Skeletal muscle tissue (tissue), 4 donors: ENCODE measurements around the gene TOB1. TPM values are rescaled to one million over a fixed set of nuclear protein-coding genes. Genes with fewer than 3 reads are reported as not detected.
A peak's percentile ranks its signal among the peaks of the same experiment; 100 is the strongest.

ENCODE experiments used
- H3K27ac ChIP-seq: one replicate; pipeline ENCODE4 v1.7.0; 2013; ENCODE audit warnings: mild to moderate bottlenecking, low read depth, low read length, inconsistent platforms
- H3K27me3 ChIP-seq, 3 donors: one replicate each; pipeline ENCODE4 v1.7.0; 2013; ENCODE audit warnings: low read length in 3 of 3; ENCODE audit not compliant: control insufficient read depth in 3 of 3, insufficient read depth in 3 of 3
- H3K36me3 ChIP-seq, 3 donors: one replicate each; pipeline ENCODE4 v1.7.0; 2013; ENCODE audit warnings: low read length in 3 of 3; ENCODE audit not compliant: control insufficient read depth in 3 of 3, insufficient read depth in 3 of 3
- H3K4me1 ChIP-seq, 3 donors: one replicate each; pipeline ENCODE4 v1.7.0; 2013; ENCODE audit warnings: low read length in 3 of 3, mild to moderate bottlenecking in 3 of 3; ENCODE audit not compliant: control insufficient read depth in 3 of 3, insufficient read depth in 3 of 3
- H3K4me3 ChIP-seq, 3 donors: one replicate each; pipeline ENCODE4 v1.7.0; 2013; ENCODE audit warnings: low read length in 3 of 3
- H3K9ac ChIP-seq, 3 donors: one replicate each; pipeline ENCODE4 v1.7.0; 2013; ENCODE audit warnings: low read length in 3 of 3, mild to moderate bottlenecking in 3 of 3, moderate library complexity in 2 of 3, low read depth in 1 of 3
- H3K9me3 ChIP-seq, 3 donors: one replicate each; pipeline ENCODE4 v1.7.0; 2013; ENCODE audit warnings: low read length in 3 of 3; ENCODE audit not compliant: control insufficient read depth in 3 of 3
- total RNA-seq: library from RNA; depleted of rRNA; stranded (reverse); fragments of >200 nt; gene quantifications from one replicate; pipeline ENCODE4 v1.2.3, GENCODE V29; 2014
- donor health status: Osteomylitis.

The TOB1 gene, protein sequence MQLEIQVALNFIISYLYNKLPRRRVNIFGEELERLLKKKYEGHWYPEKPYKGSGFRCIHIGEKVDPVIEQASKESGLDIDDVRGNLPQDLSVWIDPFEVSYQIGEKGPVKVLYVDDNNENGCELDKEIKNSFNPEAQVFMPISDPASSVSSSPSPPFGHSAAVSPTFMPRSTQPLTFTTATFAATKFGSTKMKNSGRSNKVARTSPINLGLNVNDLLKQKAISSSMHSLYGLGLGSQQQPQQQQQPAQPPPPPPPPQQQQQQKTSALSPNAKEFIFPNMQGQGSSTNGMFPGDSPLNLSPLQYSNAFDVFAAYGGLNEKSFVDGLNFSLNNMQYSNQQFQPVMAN
- total RNA-seq = 27.1 TPM

DNA sequence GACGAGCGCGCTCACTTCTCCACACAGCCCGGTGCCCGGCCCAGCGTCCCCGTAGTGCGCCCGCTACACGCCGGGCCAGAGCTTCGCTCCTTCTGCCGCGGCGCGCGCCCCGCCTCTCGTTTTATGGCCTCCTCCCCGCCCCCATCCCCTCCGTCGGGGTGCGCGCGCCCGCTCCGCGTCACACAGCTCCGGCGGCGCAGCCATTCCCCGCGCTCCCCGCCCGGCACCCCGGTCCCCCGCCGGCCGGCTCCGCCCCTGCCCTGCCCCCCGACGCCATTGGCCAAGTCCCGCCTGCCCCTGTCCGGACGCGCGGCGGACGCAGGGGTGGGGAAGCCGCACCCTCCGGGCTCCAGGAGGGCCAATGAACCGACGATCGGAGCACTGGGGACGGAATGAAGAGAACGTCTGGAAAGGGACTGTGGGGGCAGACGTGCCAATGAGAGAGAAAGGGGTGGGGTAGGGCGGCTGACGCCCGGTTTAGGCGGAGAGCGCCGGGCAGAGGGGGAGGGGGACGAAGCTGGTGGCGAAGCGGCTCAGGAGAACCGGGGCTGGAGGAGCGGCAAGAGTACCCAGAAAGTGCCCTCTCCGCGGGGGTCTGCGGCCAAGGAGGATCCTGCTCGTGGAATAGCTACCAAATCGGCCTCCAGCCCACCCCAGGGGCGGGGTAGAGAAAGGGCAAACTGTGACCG, at the start of gene TOB1:
Gene TOB1, minus strand, starts transcription at position 94 of the 689 bp plus-strand sequence. CDS start 2,337 bp downstream, outside the sequence.
- Histone ChIP-seq H3K9me3 (no peaks in the 10 kb centered on the region), H3K27me3 (no peaks in the 10 kb centered on the region), H3K36me3 (peaks cover 14 to 17% (median 15%) of the 10 kb centered on the region in 3 donors), H3K9ac (peak within 1 kb of the TSS; percentile 98 to 100 (median 100)), H3K4me3 (peak within 1 kb of the TSS; percentile 88 to 98 (median 96)), H3K27ac (peak within 1 kb of the TSS; percentile 100), H3K4me1 (peaks cover 9 to 15% (median 14%) of the 10 kb centered on the region in 3 donors)

DNA sequence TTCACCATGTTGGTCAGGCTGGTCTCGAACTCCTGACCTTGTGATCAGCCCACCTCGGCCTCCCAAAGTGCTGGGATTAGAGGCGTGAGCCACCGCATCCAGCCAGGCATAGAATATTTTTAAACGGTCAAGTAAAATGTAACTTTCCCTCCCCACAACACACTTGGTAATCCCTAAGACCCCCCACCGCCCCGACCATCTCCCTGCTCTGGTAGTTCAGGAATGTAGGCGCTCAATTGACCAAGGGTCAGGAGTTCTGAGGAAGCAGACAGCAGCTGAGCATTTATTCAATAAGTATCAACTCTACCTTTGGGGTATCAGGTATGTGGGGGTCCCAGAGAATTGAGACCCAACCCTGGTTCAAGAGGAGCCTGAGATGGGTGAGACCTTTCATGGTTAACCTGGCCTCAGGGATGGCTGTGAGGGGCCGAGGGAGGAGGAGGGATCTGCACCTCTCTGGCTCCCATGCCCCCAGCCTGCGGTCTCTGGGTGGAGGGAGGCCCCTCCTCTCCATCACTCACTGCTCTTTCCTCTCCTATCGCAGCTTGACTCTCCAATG, 48.4 kb upstream of the TOB1 start:
- no peak overlapping the region for H3K27ac ChIP-seq
- no peaks in the 10 kb centered on the region for H3K36me3 ChIP-seq
- no peaks in the 10 kb centered on the region for H3K9me3 ChIP-seq
- H3K9ac ChIP-seq = no peak overlapping the region
- no peak overlapping the region for H3K4me3 ChIP-seq
- no peaks in the 10 kb centered on the region for H3K27me3 ChIP-seq
- H3K4me1 ChIP-seq = peaks cover 12 to 38% (median 27%) of the 10 kb centered on the region in 3 donors

GRCh38 chr17:50913120-50913519, 47.0 kb upstream of the TOB1 start:
- no peak overlapping the region for H3K4me3 ChIP-seq
- H3K36me3 ChIP-seq = no peaks in the 10 kb centered on the region
- H3K27ac ChIP-seq = no peak overlapping the region
- H3K9ac ChIP-seq = no peak overlapping the region
- H3K27me3 ChIP-seq = no peaks in the 10 kb centered on the region
- H3K4me1 ChIP-seq = peaks cover 9 to 37% (median 30%) of the 10 kb centered on the region in 3 donors
- no peaks in the 10 kb centered on the region for H3K9me3 ChIP-seq

GRCh38 chr17:50911890-50912289, 45.7 kb upstream of the TOB1 start:
- Histone ChIP-seq H3K4me1 (peaks cover 5 to 27% (median 26%) of the 10 kb centered on the region in 3 donors), H3K9ac (peak overlapping the region in 1 of 3 donors; percentile 33), H3K36me3 (no peaks in the 10 kb centered on the region), H3K27me3 (no peaks in the 10 kb centered on the region), H3K9me3 (no peaks in the 10 kb centered on the region), H3K4me3 (no peak overlapping the region), H3K27ac (no peak overlapping the region)

- H3K27ac ChIP-seq = no peak overlapping the region
- no peaks in the 10 kb centered on the region for H3K36me3 ChIP-seq
- H3K27me3 ChIP-seq = no peaks in the 10 kb centered on the region
- no peak overlapping the region for H3K9ac ChIP-seq
- no peak overlapping the region for H3K4me3 ChIP-seq
- H3K9me3 ChIP-seq = no peaks in the 10 kb centered on the region
- peaks cover 5 to 26% (median 24%) of the 10 kb centered on the region in 3 donors for H3K4me1 ChIP-seq
Observed at GRCh38 chr17:50911450-50911849, 45.3 kb upstream of the TOB1 start.

- Histone ChIP-seq H3K27ac (peak overlapping the region; percentile 71), H3K9ac (peak overlapping the region; percentile 12 to 81 (median 51)), H3K27me3 (no peaks in the 10 kb centered on the region), H3K4me1 (peaks cover 14 to 36% (median 33%) of the 10 kb centered on the region in 3 donors), H3K4me3 (peak overlapping the region in 1 of 3 donors; percentile 35), H3K36me3 (no peaks in the 10 kb centered on the region), H3K9me3 (no peaks in the 10 kb centered on the region)
Observed at GRCh38 chr17:50909765-50910605, 43.8 kb upstream of the TOB1 start.

GRCh38 chr17:50908860-50909764, 43.0 kb upstream of the TOB1 start:
- H3K36me3 ChIP-seq = no peaks in the 10 kb centered on the region
- H3K27me3 ChIP-seq = no peaks in the 10 kb centered on the region
- peaks cover 23 to 44% (median 42%) of the 10 kb centered on the region in 3 donors for H3K4me1 ChIP-seq
- H3K9ac ChIP-seq = peak overlapping the region; percentile 12 to 81 (median 51)
- H3K4me3 ChIP-seq = no peak overlapping the region
- peak overlapping the region; percentile 71 for H3K27ac ChIP-seq
- H3K9me3 ChIP-seq = no peaks in the 10 kb centered on the region

DNA sequence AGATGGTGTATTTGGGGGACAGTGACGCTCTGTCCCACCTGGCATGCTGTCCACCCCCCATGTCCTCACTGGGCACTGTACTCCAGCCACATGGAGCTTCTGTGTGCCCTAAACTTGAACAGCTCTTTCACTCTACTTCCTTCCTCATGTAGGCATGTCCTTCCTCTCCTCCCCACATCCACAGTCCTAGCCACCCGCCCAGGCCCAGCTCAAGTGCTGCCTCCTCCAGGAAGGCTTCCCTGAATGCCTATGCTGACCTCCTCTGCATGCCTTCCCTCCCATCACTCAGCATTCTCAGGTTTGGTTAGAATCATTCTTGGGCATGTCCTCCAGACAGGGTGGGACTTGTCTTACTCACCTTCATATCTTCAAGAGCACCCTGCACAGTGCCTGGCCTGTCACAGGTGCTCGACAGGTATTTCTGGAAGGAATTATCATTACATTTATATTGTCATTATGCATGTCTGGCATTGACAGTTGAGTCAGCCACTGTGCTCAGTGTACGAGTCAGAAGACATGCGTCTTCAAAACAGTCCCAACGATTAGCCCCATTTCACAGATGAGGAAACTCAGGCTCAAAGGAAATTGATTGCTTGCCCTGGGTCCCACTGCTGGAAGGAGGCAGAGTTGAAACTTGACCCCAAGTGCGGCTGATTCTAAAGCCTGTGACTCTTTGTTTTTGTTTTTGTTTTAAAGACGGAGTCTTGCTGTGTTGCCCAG, 42.1 kb upstream of the TOB1 start:
- no peaks in the 10 kb centered on the region for H3K36me3 ChIP-seq
- H3K27me3 ChIP-seq = no peaks in the 10 kb centered on the region
- H3K9me3 ChIP-seq = no peaks in the 10 kb centered on the region
- H3K9ac ChIP-seq = peak overlapping the region in 1 of 3 donors; percentile 57
- H3K4me1 ChIP-seq = peaks cover 31 to 52% (median 50%) of the 10 kb centered on the region in 3 donors
- peak overlapping the region in 1 of 3 donors; percentile 8 for H3K4me3 ChIP-seq
- peak overlapping the region; percentile 71 for H3K27ac ChIP-seq
